ENCODE measurements around the gene MAP3K4. TPM values are rescaled to one million over a fixed set of nuclear protein-coding genes. Genes with fewer than 3 reads are reported as not detected.

The MAP3K4 gene
- total RNA-seq, 1 donor from 2014 or later: 63.3 TPM

GRCh38 chr6:161033667-161034066, 42.1 kb downstream of the MAP3K4 start:
- no peak overlapping the region for H3K4me3 Mint-ChIP-seq (ENCODE audit: unreplicated experiment)
- peaks cover 9% of the 10 kb centered on the region for H3K4me1 Mint-ChIP-seq (ENCODE audit: low read depth, unreplicated experiment)
- DNase-seq: no peak
- no peak for TF ChIP-seq CTCF (IDR thresholded peaks at IDR 0.05; ENCODE audit: partially characterized antibody, unreplicated experiment)
- no peak overlapping the region for H3K27ac Mint-ChIP-seq (ENCODE audit: unreplicated experiment)
- no peaks in the 10 kb centered on the region for H3K36me3 Mint-ChIP-seq (ENCODE audit: unreplicated experiment)
- H3K27me3 Mint-ChIP-seq (ENCODE audit: unreplicated experiment): no peaks in the 10 kb centered on the region
- H3K9me3 Mint-ChIP-seq (ENCODE audit: unreplicated experiment): no peaks in the 10 kb centered on the region

GRCh38 chr6:161035182-161035980, 43.8 kb downstream of the MAP3K4 start:
- H3K9me3 Mint-ChIP-seq (ENCODE audit: unreplicated experiment): no peaks in the 10 kb centered on the region
- H3K36me3 Mint-ChIP-seq (ENCODE audit: unreplicated experiment): no peaks in the 10 kb centered on the region
- H3K4me3 Mint-ChIP-seq (ENCODE audit: unreplicated experiment): no peak overlapping the region
- H3K4me1 Mint-ChIP-seq (ENCODE audit: low read depth, unreplicated experiment): peaks cover 14% of the 10 kb centered on the region
- no peak for DNase-seq
- no peak overlapping the region for H3K27ac Mint-ChIP-seq (ENCODE audit: unreplicated experiment)
- H3K27me3 Mint-ChIP-seq (ENCODE audit: unreplicated experiment): no peaks in the 10 kb centered on the region
- TF ChIP-seq CTCF (IDR thresholded peaks at IDR 0.05; ENCODE audit: partially characterized antibody, unreplicated experiment): no peak

- Mint-ChIP-seq H3K4me1 (ENCODE audit: low read depth, unreplicated experiment) (peaks cover 14% of the 10 kb centered on the region), H3K27me3 (ENCODE audit: unreplicated experiment) (no peaks in the 10 kb centered on the region), H3K27ac (ENCODE audit: unreplicated experiment) (no peak overlapping the region), H3K9me3 (ENCODE audit: unreplicated experiment) (no peaks in the 10 kb centered on the region), H3K36me3 (ENCODE audit: unreplicated experiment) (no peaks in the 10 kb centered on the region), H3K4me3 (ENCODE audit: unreplicated experiment) (no peak overlapping the region)
- DNase-seq: no peak
- TF ChIP-seq CTCF (IDR thresholded peaks at IDR 0.05; ENCODE audit: partially characterized antibody, unreplicated experiment): no peak
These were observed 44.4 kb downstream of the MAP3K4 start for GRCh38 chr6:161035981-161036263.

GRCh38 chr6:161037873-161038228, 46.3 kb downstream of the MAP3K4 start:
- no peak for DNase-seq
- no peaks in the 10 kb centered on the region for H3K36me3 Mint-ChIP-seq (ENCODE audit: unreplicated experiment)
- H3K27ac Mint-ChIP-seq (ENCODE audit: unreplicated experiment): no peak overlapping the region
- H3K9me3 Mint-ChIP-seq (ENCODE audit: unreplicated experiment): no peaks in the 10 kb centered on the region
- TF ChIP-seq CTCF (IDR thresholded peaks at IDR 0.05; ENCODE audit: partially characterized antibody, unreplicated experiment): no peak
- no peaks in the 10 kb centered on the region for H3K27me3 Mint-ChIP-seq (ENCODE audit: unreplicated experiment)
- no peak overlapping the region for H3K4me3 Mint-ChIP-seq (ENCODE audit: unreplicated experiment)
- peaks cover 14% of the 10 kb centered on the region for H3K4me1 Mint-ChIP-seq (ENCODE audit: low read depth, unreplicated experiment)

- no peak for TF ChIP-seq CTCF (IDR thresholded peaks at IDR 0.05; ENCODE audit: partially characterized antibody, unreplicated experiment)
- H3K9me3 Mint-ChIP-seq (ENCODE audit: unreplicated experiment): no peaks in the 10 kb centered on the region
- peaks cover 14% of the 10 kb centered on the region for H3K4me1 Mint-ChIP-seq (ENCODE audit: low read depth, unreplicated experiment)
- no peak overlapping the region for H3K4me3 Mint-ChIP-seq (ENCODE audit: unreplicated experiment)
- no peaks in the 10 kb centered on the region for H3K27me3 Mint-ChIP-seq (ENCODE audit: unreplicated experiment)
- H3K36me3 Mint-ChIP-seq (ENCODE audit: unreplicated experiment): no peaks in the 10 kb centered on the region
- DNase-seq: no peak
- H3K27ac Mint-ChIP-seq (ENCODE audit: unreplicated experiment): peak overlapping the region; percentile 13
These were observed 46.9 kb downstream of the MAP3K4 start for GRCh38 chr6:161038229-161039031.
